GM19035 (cell line): ENCODE results near the gene PRAMEF18.
"Not testable (repeated sequence)": the region's sequence is repeated elsewhere in the genome, so short reads cannot be mapped to it uniquely, and the experiment has no call there.

Experiments
- ATAC-seq: cut with Tn5 transposase; IDR thresholded peaks from one replicate; pipeline ENCODE4 v1.9.1; 2021; ENCODE audit not compliant: unreplicated experiment

Gene PRAMEF18

GRCh38 chr1:13225675-13226204 lies at the start of gene PRAMEF18:
Gene PRAMEF18, minus strand, starts transcription at chr1:13226154. Its CDS starts 48 bp downstream, at chr1:13226106.
- not testable (repeated sequence) for ATAC-seq

GRCh38 chr1:13265124-13265523 lies 39.2 kb upstream of the PRAMEF18 start:
- not testable (repeated sequence) for ATAC-seq

GRCh38 chr1:13253898-13254297 lies 27.9 kb upstream of the PRAMEF18 start, which contains the start of gene PRAMEF5:
Gene PRAMEF5, plus strand, starts transcription at chr1:13254198. Its CDS starts 5,071 bp downstream, at chr1:13259269.
- ATAC-seq = not testable (repeated sequence)

- not testable (repeated sequence) for ATAC-seq
Measured at GRCh38 chr1:13247122-13247521, 21.2 kb upstream of the PRAMEF18 start.

- not testable (repeated sequence) for ATAC-seq
Measured at GRCh38 chr1:13246554-13246871, 20.6 kb upstream of the PRAMEF18 start.

- not testable (repeated sequence) for ATAC-seq
Measured at GRCh38 chr1:13245841-13246553, 20.0 kb upstream of the PRAMEF18 start.

GRCh38 chr1:13243536-13244263 lies 17.7 kb upstream of the PRAMEF18 start:
- not testable (repeated sequence) for ATAC-seq

GRCh38 chr1:13239633-13240032 lies 13.7 kb upstream of the PRAMEF18 start:
- not testable (repeated sequence) for ATAC-seq

GRCh38 chr1:13237572-13237971 lies 11.6 kb upstream of the PRAMEF18 start:
- ATAC-seq = not testable (repeated sequence)

GRCh38 chr1:13234057-13234456 lies 8.1 kb upstream of the PRAMEF18 start:
- ATAC-seq = not testable (repeated sequence)

GRCh38 chr1:13232056-13232455 lies 6.1 kb upstream of the PRAMEF18 start:
- not testable (repeated sequence) for ATAC-seq

GRCh38 chr1:13231061-13231750 lies 5.3 kb upstream of the PRAMEF18 start:
- not testable (repeated sequence) for ATAC-seq

GRCh38 chr1:13230601-13231000 lies 4.6 kb upstream of the PRAMEF18 start:
- not testable (repeated sequence) for ATAC-seq

- ATAC-seq = not testable (repeated sequence)
Measured at GRCh38 chr1:13230096-13230495, 4.1 kb upstream of the PRAMEF18 start.

GRCh38 chr1:13228343-13228781 lies 2.4 kb upstream of the PRAMEF18 start:
- ATAC-seq = no peak

- ATAC-seq = not testable (repeated sequence)
Measured at GRCh38 chr1:13227271-13228055, 1.5 kb upstream of the PRAMEF18 start.

- no peak for ATAC-seq
Measured at GRCh38 chr1:13224480-13225060, 1.4 kb downstream of the PRAMEF18 start.

- not testable (repeated sequence) for ATAC-seq
Measured at GRCh38 chr1:13222788-13223187, 3.2 kb downstream of the PRAMEF18 start.

- ATAC-seq = not testable (repeated sequence)
Measured at GRCh38 chr1:13219203-13219602, 6.8 kb downstream of the PRAMEF18 start.

GRCh38 chr1:13216619-13217018 lies 9.3 kb downstream of the PRAMEF18 start:
- ATAC-seq = not testable (repeated sequence)
